GM19193 (cell line): ENCODE results near the gene ZNF185.

Source experiments
- POLR2A ChIP-seq: IDR thresholded peaks from 4 replicates; pipeline ENCODE4 v1.6.1; 2011; ENCODE audit not compliant: insufficient read depth, insufficient read length; ENCODE audit errors: extremely low read depth

The ZNF185 gene

DNA sequence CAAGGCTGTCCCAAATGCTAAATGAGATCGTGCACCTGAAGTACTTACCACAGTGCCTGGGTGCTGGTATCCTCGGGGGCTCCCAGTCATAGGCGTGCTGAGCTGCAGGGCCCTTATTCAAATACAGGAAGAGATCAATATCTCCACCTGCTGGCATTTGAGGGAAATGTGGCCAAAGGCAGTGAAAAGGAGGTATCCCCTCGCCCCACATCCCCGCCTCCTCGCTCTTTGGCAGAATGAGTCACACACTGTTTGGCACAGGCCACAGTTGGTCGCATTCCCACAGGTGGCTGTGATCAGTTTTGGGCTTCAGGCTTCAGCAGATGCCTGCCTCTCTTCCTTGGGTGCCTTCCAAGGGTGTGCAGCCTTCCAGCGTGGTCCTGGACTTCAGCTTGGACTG is 28.4 kb downstream of the ZNF185 start:
- no peak for TF ChIP-seq POLR2A

- no peak for TF ChIP-seq POLR2A
Measured at GRCh38 chrX:152926923-152927322, 29.1 kb downstream of the ZNF185 start.

DNA sequence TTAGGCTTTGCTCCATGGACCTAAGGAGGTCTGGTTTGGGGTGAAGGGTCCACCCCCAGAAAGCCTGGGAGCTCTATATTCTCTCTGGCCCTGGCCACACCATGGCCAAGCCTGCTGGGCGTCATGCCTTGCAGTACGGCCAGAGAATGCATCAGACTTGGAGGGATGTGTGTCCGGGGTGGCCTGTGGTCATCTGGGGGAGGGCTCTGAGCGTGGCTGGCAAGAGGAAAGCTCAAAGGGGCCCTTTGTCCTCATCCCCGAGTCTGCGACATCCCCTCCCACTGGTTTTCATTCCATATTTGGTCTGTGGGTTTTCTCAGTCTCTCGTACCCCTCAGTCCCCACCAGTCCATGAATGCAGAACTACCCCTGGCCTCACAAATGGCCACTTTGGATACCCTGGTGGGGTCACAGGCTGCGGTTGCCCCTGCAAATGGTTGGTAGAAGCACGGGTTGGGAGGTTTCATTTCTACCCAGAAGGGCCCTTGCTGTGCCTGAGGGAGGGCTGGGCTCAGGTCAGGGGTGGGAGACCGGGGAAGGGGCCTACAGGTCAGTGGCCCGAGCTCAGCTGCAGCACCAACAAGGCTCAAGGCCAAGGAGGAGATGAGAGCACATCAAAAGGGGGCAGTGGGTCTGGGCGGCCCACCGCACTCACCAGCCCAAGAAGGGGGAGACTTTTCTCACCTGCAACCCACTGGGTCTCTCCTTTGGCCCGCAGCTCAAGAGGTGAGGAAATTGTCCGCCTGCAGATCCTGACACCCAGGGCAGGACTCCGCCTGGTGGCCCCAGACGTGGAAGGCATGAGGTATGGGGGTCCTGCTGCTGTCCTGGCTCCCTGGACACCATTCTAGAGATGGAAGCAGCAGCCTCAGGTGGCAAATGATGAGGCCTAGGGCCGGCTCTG is 30.2 kb downstream of the ZNF185 start:
- no peak for TF ChIP-seq POLR2A

- no peak for TF ChIP-seq POLR2A
Measured at GRCh38 chrX:152928761-152929400, 31.0 kb downstream of the ZNF185 start.

DNA sequence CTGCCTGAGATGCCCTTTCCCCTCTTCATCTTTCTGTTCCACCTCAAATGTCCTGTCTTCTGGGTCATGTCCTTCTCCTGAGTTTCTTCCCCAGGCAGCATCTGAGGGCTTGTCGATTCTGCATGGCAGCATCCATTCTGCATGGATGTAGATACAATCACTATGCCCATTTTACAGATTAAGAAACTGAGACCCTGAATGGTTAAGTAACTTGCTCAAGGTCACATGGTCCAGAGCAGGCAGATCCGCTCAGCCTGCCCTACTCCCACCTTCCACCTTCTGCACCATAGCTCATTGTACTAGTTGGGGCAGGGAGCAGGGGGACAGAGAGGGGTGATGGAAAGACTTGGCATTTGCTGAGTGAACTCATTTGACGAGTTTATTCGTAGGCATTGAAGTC is 32.0 kb downstream of the ZNF185 start:
- no peak for TF ChIP-seq POLR2A

- no peak for TF ChIP-seq POLR2A
Measured at GRCh38 chrX:152930516-152930915, 32.6 kb downstream of the ZNF185 start.

- TF ChIP-seq POLR2A = no peak
Measured at GRCh38 chrX:152932144-152932543, 34.3 kb downstream of the ZNF185 start.

GRCh38 chrX:152932598-152933175 is 34.8 kb downstream of the ZNF185 start:
- no peak for TF ChIP-seq POLR2A

GRCh38 chrX:152936306-152936705 is 38.4 kb downstream of the ZNF185 start:
- TF ChIP-seq POLR2A = no peak

DNA sequence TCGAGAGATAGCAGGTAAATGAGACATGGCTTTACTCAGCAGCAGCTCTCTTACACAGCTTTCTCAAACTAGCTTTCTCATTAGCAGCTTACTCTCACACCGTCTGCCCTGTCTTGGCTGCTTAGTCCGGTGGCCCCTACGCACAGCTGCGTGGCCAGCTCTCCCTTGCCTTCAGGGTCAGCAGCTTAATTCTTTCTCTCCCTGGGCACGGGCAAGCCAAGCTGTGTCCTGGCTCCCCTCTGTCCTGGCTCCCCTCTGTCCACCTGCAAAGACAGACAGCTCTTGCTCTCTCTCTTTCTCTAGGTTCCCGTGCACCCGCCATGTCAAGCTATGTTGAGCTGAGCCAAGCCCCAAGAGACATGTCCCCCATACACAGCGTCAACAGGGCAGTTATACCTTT is 39.4 kb downstream of the ZNF185 start:
- TF ChIP-seq POLR2A = no peak

- TF ChIP-seq POLR2A = peak; percentile 72
Measured at GRCh38 chrX:152941328-152942076, 43.6 kb downstream of the ZNF185 start.

GRCh38 chrX:152942077-152942442 is 44.2 kb downstream of the ZNF185 start:
- no peak for TF ChIP-seq POLR2A

DNA sequence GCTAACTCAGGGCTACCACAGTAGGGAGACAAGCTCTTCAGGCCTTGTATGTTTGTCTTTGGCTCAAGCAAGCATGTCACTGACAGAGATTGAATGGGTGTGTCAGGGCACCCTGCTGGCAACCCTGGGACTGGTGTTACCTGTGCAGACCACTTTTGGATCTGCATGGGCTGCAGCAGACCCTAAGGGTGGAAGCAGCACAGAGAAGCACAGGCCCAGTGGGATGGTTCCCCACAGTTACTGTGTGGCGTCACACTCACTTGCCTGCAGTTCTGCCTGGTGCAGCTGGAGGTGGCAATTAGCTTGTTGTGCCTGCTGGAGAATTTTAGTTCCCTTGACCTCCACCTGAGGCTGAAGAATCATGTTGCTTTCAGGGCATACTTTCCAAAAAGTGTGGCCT is 46.0 kb downstream of the ZNF185 start:
- no peak for TF ChIP-seq POLR2A

DNA sequence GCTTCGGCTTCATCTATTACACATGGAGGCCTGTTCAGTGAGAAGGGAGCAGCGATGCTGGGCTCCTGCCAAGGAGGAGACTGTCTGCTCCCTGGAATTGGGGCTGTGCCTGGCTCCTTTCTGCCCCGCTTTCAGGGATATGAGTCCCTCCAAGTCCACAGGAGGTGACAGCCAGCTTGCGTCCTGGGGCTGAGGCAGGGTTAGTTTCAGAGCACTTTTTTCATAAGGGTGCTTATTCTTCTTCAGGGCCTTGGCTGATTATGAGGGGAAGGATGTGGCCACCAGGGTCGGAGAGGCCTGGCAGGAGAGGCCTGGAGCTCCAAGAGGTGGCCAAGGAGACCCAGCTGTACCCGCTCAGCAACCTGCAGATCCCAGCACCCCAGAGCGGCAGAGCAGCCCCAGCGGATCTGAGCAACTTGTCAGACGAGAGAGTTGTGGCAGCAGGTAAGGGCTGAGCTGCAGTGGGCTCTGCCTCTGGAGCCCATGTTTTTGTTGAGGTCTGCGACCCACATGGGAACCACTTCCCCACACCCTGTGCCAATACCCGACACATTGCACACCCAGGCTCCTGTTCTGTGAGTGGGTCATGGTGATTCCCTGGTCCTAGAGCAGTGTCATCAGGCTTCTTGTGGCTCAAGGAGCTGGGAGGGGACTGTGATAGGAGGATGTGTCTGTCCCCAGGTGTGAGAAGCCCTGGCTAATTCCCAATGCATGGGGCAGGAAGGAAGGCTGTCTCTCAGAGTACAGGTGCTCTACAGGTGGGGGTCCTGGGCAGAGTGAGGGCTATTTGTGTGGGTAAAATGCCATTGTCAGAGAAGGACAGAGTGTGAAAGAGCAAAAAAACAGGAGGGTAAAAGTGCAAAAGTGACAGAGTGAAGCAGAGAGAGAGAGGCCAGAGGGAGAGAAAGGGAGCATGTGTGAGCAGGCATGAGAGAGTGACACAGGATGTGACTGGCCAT is 47.4 kb downstream of the ZNF185 start:
- TF ChIP-seq POLR2A = no peak

GRCh38 chrX:152946681-152947080 is 48.8 kb downstream of the ZNF185 start:
- no peak for TF ChIP-seq POLR2A
